Endothelial cell of umbilical vein (primary cell): ENCODE data around the gene SLC15A1. TPM values are rescaled to one million over a fixed set of nuclear protein-coding genes. Genes with fewer than 3 reads are reported as not detected.

Experiments used
- BruUV-seq: library from RNA; stranded (reverse); fragments of 400-500 nt; replicated peaks from 2 replicates; lab custom pipeline; 2021; lab: Mats Ljungman, UMichigan
- CTCF ChIA-PET: fragments of 300-600, 350-600 bp; sonication (Branson Sonifier 250); formaldehyde crosslinking; loops from one replicate; lab custom pipeline; 2021; ENCODE audit warnings: antibody characterized with exemption, inconsistent platforms; lab: Charles Lee
- POLR2A ChIA-PET: fragments of 300-600, 350-600 bp; sonication (Branson Sonifier 250); formaldehyde crosslinking; loops from one replicate; lab custom pipeline; 2021; ENCODE audit warnings: antibody characterized with exemption, inconsistent platforms; lab: Charles Lee
- DNase-seq: peaks from one replicate; pipeline ENCODE4 v3.0.0-alpha.2; 2011; ENCODE audit warnings: low read depth, low spot score
- FAIRE-seq: peaks from 2 replicates; lab custom pipeline; 2011; peaks lifted over from hg19 to GRCh38; lab: Jason Lieb, UNC
- H2AFZ ChIP-seq: 2 replicates; pipeline ENCODE4 v1.6.0; 2012; ENCODE audit warnings: low read depth, low read length, control low read depth, inconsistent platforms
- H3K27ac ChIP-seq: 2 replicates; pipeline ENCODE4 v1.5.1; 2011; ENCODE audit warnings: low read depth, mild to moderate bottlenecking, control low read depth, low read length, moderate library complexity; ENCODE audit not compliant: insufficient read depth
- H3K27me3 ChIP-seq, 2 experiments: 2 replicates each; pipeline versions ENCODE4 v1.6.0 to v1.6.1; 2011; ENCODE audit warnings: low read length in 2 of 2, mixed read lengths in 1 of 2; ENCODE audit not compliant: control insufficient read depth in 2 of 2, insufficient read depth in 2 of 2
- H3K36me3 ChIP-seq, 2 experiments: 2 replicates in 1 of 2; 3 replicates in 1 of 2; pipeline ENCODE4 v1.5.1; 2011; ENCODE audit warnings: low read length in 2 of 2, mild to moderate bottlenecking in 1 of 2, moderate library complexity in 1 of 2; ENCODE audit not compliant: control insufficient read depth in 2 of 2, insufficient read depth in 2 of 2; ENCODE audit errors: extremely low read depth in 1 of 2
- H3K4me1 ChIP-seq: 3 replicates; pipeline ENCODE4 v1.5.1; 2011; ENCODE audit warnings: mild to moderate bottlenecking, low read length; ENCODE audit not compliant: control insufficient read depth, insufficient read depth; ENCODE audit errors: extremely low read depth
- H3K4me2 ChIP-seq: 2 replicates; pipeline ENCODE4 v1.6.1; 2011; ENCODE audit warnings: low read length, control low read depth, mixed read lengths; ENCODE audit not compliant: insufficient read depth
- H3K4me3 ChIP-seq, 3 experiments: fragments of 200-600 bp in 1 of 3; sonication (generic), shearing (Covaris generic) in 1 of 3; replicated peaks in 1 of 3; 2 replicates each; pipeline ENCODE4 v1.5.1; 2011 to 2016; ENCODE audit warnings: control low read depth in 3 of 3, low read length in 3 of 3, mild to moderate bottlenecking in 2 of 3, inconsistent platforms in 1 of 3, low read depth in 1 of 3, moderate library complexity in 1 of 3; ENCODE audit not compliant: insufficient read depth in 1 of 3
- H3K79me2 ChIP-seq: 2 replicates; pipeline ENCODE4 v1.6.0; 2012; ENCODE audit warnings: low read length, inconsistent platforms; ENCODE audit not compliant: control insufficient read depth, insufficient read depth
- H3K9ac ChIP-seq: replicated peaks from 2 replicates; pipeline ENCODE3; 2011; ENCODE audit warnings: low read length, control low read depth; ENCODE audit not compliant: insufficient read depth; ENCODE audit errors: extremely low read depth
- H3K9me1 ChIP-seq: replicated peaks from 3 replicates; pipeline ENCODE4 v1.6.0; 2011; ENCODE audit warnings: mild to moderate bottlenecking, low read length; ENCODE audit not compliant: control insufficient read depth, insufficient read depth; ENCODE audit errors: extremely low read depth
- H3K9me3 ChIP-seq: replicated peaks from 2 replicates; pipeline ENCODE4 v1.5.1; 2012; ENCODE audit warnings: low read length, inconsistent platforms; ENCODE audit not compliant: control insufficient read depth, insufficient read depth
- H4K20me1 ChIP-seq: replicated peaks from 2 replicates; pipeline ENCODE3; 2011; ENCODE audit warnings: mild to moderate bottlenecking, low read length; ENCODE audit not compliant: control insufficient read depth, insufficient read depth; ENCODE audit errors: extremely low read depth
- CTCF ChIP-seq, 2 donors: IDR thresholded peaks; 1 replicate in 1 of 2; 2 replicates in 1 of 2; pipeline ENCODE4 v1.5.1; 2011; ENCODE audit warnings: low read length in 2 of 2, mild to moderate bottlenecking in 2 of 2, moderate library complexity in 2 of 2, control low read depth in 1 of 2, inconsistent platforms in 1 of 2, low read depth in 1 of 2; ENCODE audit not compliant: insufficient read depth in 1 of 2; ENCODE audit errors: extremely low read depth in 1 of 2
- EZH2 ChIP-seq: IDR thresholded peaks from 2 replicates; pipeline ENCODE4 v1.6.1; 2012; ENCODE audit warnings: borderline replicate concordance, low read depth, mild to moderate bottlenecking, moderate library complexity, low read length, inconsistent platforms; ENCODE audit not compliant: severe bottlenecking
- FOS ChIP-seq: IDR thresholded peaks from 2 replicates; pipeline ENCODE4 v1.6.1; 2011; ENCODE audit warnings: mild to moderate bottlenecking, low read length, moderate library complexity, borderline replicate concordance; ENCODE audit not compliant: insufficient read depth
- GATA2 ChIP-seq: IDR thresholded peaks from 2 replicates; pipeline ENCODE4 v1.7.0; 2011; ENCODE audit warnings: low read depth, mild to moderate bottlenecking, moderate library complexity, mixed read lengths, low read length; ENCODE audit not compliant: insufficient read length, insufficient read depth
- JUN ChIP-seq: IDR thresholded peaks from 2 replicates; pipeline ENCODE4 v1.6.1; 2011; ENCODE audit warnings: borderline replicate concordance, low read depth; ENCODE audit not compliant: insufficient read length, insufficient read depth
- MYC ChIP-seq: IDR thresholded peaks from one replicate; pipeline ENCODE4 v1.6.1; 2011; ENCODE audit warnings: mild to moderate bottlenecking, low read depth, low read length
- POLR2A ChIP-seq: IDR thresholded peaks from 2 replicates; pipeline ENCODE4 v1.6.1; 2012; ENCODE audit warnings: low read depth, mild to moderate bottlenecking, control low read depth, low read length
- POLR2AphosphoS5 ChIP-seq: IDR thresholded peaks from 2 replicates; pipeline ENCODE4 v1.6.1; 2012; ENCODE audit warnings: low read depth, mild to moderate bottlenecking, control low read depth, low read length, moderate library complexity; ENCODE audit not compliant: insufficient read depth
- dilution Hi-C: fragments of 300-500 bp; cut with MboI; formaldehyde crosslinking; loops from one replicate; pipeline ENCODE4 v1.15.0; 2019; ENCODE audit warnings: low sequenced_read_pairs; ENCODE audit not compliant: extremely low pct_ligation_motif_present
- intact Hi-C: fragments of 100-400 bp; cut with micrococcal nuclease; formaldehyde crosslinking; loops from one replicate; pipeline ENCODE4 v1.10.0; 2022
- polyA plus RNA-seq, 4 experiments: library from polyadenylated mRNA; depleted of rRNA in 3 of 4; stranded (reverse) in 3 of 4; unstranded in 1 of 4; fragments of >200 nt; gene quantifications; 2 replicates each; pipeline versions ENCODE4 v1.2.1 to v1.2.3, GENCODE V29; 2011 to 2012; ENCODE audit warnings: missing spikeins in 1 of 4
- total RNA-seq: library from RNA; stranded (reverse); gene quantifications from 2 replicates; pipeline ENCODE4 v1.2.3, GENCODE V29; 2021
- TF ChIP-seq, protein P1 (sequence below): IDR thresholded peaks from 2 replicates; pipeline ENCODE4 v1.6.1; 2011; ENCODE audit not compliant: insufficient read depth, insufficient read length

SLC15A1 gene
- total and polyA plus RNA-seq, 2 donors (not counting 3 experiments of a cell fraction or from before 2014, with no cell fraction given), result not detected

DNA sequence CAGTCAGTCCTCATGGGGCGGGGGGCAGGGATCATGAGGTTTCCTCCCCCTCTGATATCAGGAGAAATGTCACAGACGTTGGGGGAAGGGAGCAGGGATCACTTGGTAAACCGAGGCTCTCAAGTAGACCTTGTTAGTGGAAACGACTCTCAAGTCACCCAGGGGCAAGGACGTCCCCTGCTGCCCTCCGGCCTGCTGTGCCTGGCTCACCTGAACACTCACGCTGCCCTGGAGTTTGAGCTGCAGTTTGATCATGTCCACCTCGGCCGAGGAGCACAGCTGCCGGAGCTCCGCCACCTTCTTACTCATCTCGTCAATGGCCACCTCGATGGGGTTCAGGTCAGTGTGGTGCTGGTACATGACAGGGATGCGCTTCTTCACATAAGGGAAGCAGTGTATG, 47.6 kb upstream of the SLC15A1 start:
- no peak for TF ChIP-seq GATA2
- no peak for TF ChIP-seq EZH2
- TF ChIP-seq, protein P1, sequence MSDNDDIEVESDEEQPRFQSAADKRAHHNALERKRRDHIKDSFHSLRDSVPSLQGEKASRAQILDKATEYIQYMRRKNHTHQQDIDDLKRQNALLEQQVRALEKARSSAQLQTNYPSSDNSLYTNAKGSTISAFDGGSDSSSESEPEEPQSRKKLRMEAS, result no peak
- no peak for TF ChIP-seq CTCF (IDR thresholded peaks at IDR 0.05; ENCODE audit: extremely low read depth in 1 of 2, insufficient read depth in 1 of 2, low read depth in 1 of 2, low read length in 2 of 2)
- no peak for TF ChIP-seq FOS
- TF ChIP-seq POLR2A, result no peak
- no peak for TF ChIP-seq MYC
- TF ChIP-seq JUN, result no peak
- TF ChIP-seq POLR2AphosphoS5, result no peak
- Histone ChIP-seq H3K36me3 (peaks cover 31 to 53% of the 10 kb centered on the region in 2 experiments), H3K9me3 (no peaks in the 10 kb centered on the region), H3K4me2 (no peak overlapping the region), H3K4me3 (no peak overlapping the region), H2AFZ (no peak overlapping the region), H3K4me1 (no peaks in the 10 kb centered on the region), H3K27ac (no peak overlapping the region), H3K27me3 (no peaks in the 10 kb centered on the region), H3K79me2 (no peaks in the 10 kb centered on the region), H3K9ac (no peak overlapping the region), H3K9me1 (no peaks in the 10 kb centered on the region), H4K20me1 (no peaks in the 10 kb centered on the region)
- BruUV-seq, result no TSS peak
- CTCF ChIA-PET, result interaction anchor here (0.7 to 1.1 kb wide), 2 partner anchors 43 to 127 kb away, joined by 3 read pairs; no protein-coding TSS in a partner anchor
- no peak for FAIRE-seq
- intact Hi-C loops (no loop called here), dilution Hi-C loops (no loop called here)
- POLR2A ChIA-PET, result no interaction called here
- DNase-seq, result no peak
